GM12878 (cell line): ENCODE measurements around the gene KIF5C. TPM values are rescaled to one million over a fixed set of nuclear protein-coding genes. Genes with fewer than 3 reads are reported as not detected.

ENCODE experiments used
- ATAC-seq: fragments of 200-7000 bp; cut with Tn5 transposase; 3 replicates; pipeline ENCODE4 v1.9.1; 2020; ENCODE audit warnings: mild to moderate bottlenecking, moderate library complexity
- BruUV-seq: library from RNA; stranded (reverse); fragments of 400-500 nt; replicated peaks from 2 replicates; lab custom pipeline; 2021; lab: Mats Ljungman, UMichigan
- CTCF ChIA-PET: fragments of 300-600 bp; sonication (Branson Sonifier 250); formaldehyde crosslinking; extraction: SDS; loops from one replicate; lab custom pipeline; 2021; ENCODE audit warnings: inconsistent platforms; lab: Yijun Ruan, JAX
- POLR2A ChIA-PET: fragments of 350-600 bp; formaldehyde crosslinking; extraction: SDS; loops from one replicate; lab custom pipeline; 2021; ENCODE audit warnings: inconsistent platforms; lab: Charles Lee
- RAD21 ChIA-PET: fragments of 300-600 bp; sonication (Branson Sonifier 250); formaldehyde crosslinking; loops from one replicate; lab custom pipeline; 2023; ENCODE audit warnings: antibody characterized with exemption; ENCODE audit not compliant: unreplicated experiment; lab: Charles Lee
- SMC1A ChIA-PET: fragments of 300-600 bp; sonication (Branson Sonifier 250); formaldehyde crosslinking; loops from one replicate; lab custom pipeline; 2023; ENCODE audit not compliant: unreplicated experiment, uncharacterized antibody; lab: Charles Lee
- DNase-seq: peaks from one replicate; pipeline ENCODE4 v3.0.0-alpha.2; 2011; ENCODE audit warnings: low read depth, low spot score
- FAIRE-seq: peaks from 3 replicates; lab custom pipeline; 2011; peaks lifted over from hg19 to GRCh38; lab: Jason Lieb, UNC
- H2AFZ ChIP-seq: 2 replicates; pipeline ENCODE4 v1.6.0; 2011; ENCODE audit warnings: low read depth, low read length, control low read depth; ENCODE audit not compliant: control insufficient read depth
- H3K27ac ChIP-seq: 2 replicates; pipeline ENCODE4 v1.5.1; 2011; ENCODE audit warnings: control low read depth; ENCODE audit not compliant: control insufficient read depth, insufficient read depth
- H3K27me3 ChIP-seq, 2 experiments: replicated peaks in 1 of 2; 2 replicates each; pipeline versions ENCODE4 v1.6.0 to v1.6.1; 2011; ENCODE audit warnings: low read length in 1 of 2; ENCODE audit not compliant: control insufficient read depth in 2 of 2, insufficient read depth in 2 of 2
- H3K36me3 ChIP-seq, 2 experiments: 2 replicates each; pipeline ENCODE4 v1.5.1; 2011; ENCODE audit warnings: low read length in 1 of 2; ENCODE audit not compliant: control insufficient read depth in 2 of 2, insufficient read depth in 2 of 2
- H3K4me1 ChIP-seq: 2 replicates; pipeline ENCODE4 v1.6.1; 2011; ENCODE audit warnings: mild to moderate bottlenecking, low read length, moderate library complexity, mixed read lengths; ENCODE audit not compliant: control insufficient read depth, insufficient read depth
- H3K4me2 ChIP-seq: 2 replicates; pipeline ENCODE4 v1.6.0; 2011; ENCODE audit warnings: control low read depth; ENCODE audit not compliant: control insufficient read depth, insufficient read depth
- H3K4me3 ChIP-seq: fragments of 200-600 bp; sonication (generic); 2 replicates; pipeline ENCODE4 v1.5.1; 2016
- H3K79me2 ChIP-seq: 2 replicates; pipeline ENCODE4 v1.6.0; 2011; ENCODE audit warnings: low read length; ENCODE audit not compliant: control insufficient read depth, insufficient read depth
- H3K9ac ChIP-seq: 2 replicates; pipeline ENCODE4 v1.8.0; 2011; ENCODE audit warnings: low read length, control low read depth, mixed read lengths; ENCODE audit not compliant: control insufficient read depth, insufficient read depth
- H3K9me3 ChIP-seq: replicated peaks from 3 replicates; pipeline ENCODE4 v1.5.1; 2011; ENCODE audit warnings: mild to moderate bottlenecking, low read length; ENCODE audit not compliant: control insufficient read depth, insufficient read depth
- H4K20me1 ChIP-seq: 2 replicates; pipeline ENCODE4 v1.6.0; 2011; ENCODE audit not compliant: control insufficient read depth, insufficient read depth
- BMI1 ChIP-seq: fragments of 450-650 bp; IDR thresholded peaks from 2 replicates; pipeline ENCODE4 v1.6.1; 2016; ENCODE audit warnings: mild to moderate bottlenecking, moderate library complexity, borderline replicate concordance
- CBX5 ChIP-seq: sonication (generic); IDR thresholded peaks from 2 replicates; pipeline ENCODE4 v1.6.1; 2016; ENCODE audit warnings: low read depth, moderate library complexity, mild to moderate bottlenecking, inconsistent platforms
- EP300 ChIP-seq, 2 experiments: fragments of 150-350 bp in 1 of 2; IDR thresholded peaks; 2 replicates each; pipeline ENCODE4 v1.6.1; 2011 to 2012; ENCODE audit warnings: low read depth in 2 of 2, low read length in 2 of 2, borderline replicate concordance in 1 of 2, improper control_type of control experiment in 1 of 2, inconsistent platforms in 1 of 2; ENCODE audit not compliant: control insufficient read depth in 1 of 2
- GATAD2B ChIP-seq: fragments of 450-650 bp; conservative IDR thresholded peaks from 2 replicates; pipeline ENCODE4 v1.6.1; 2017; ENCODE audit warnings: low read depth, mild to moderate bottlenecking, moderate library complexity
- JUND ChIP-seq: IDR thresholded peaks from 2 replicates; pipeline ENCODE4 v1.6.1; 2012; ENCODE audit warnings: low read depth, mild to moderate bottlenecking, low read length, improper control_type of control experiment, moderate library complexity
- MTA2 ChIP-seq: fragments of 450-650 bp; IDR thresholded peaks from 2 replicates; pipeline ENCODE4 v1.6.1; 2016; ENCODE audit warnings: low read depth, mild to moderate bottlenecking, moderate library complexity
- PAX5 ChIP-seq: IDR thresholded peaks from 2 replicates; pipeline ENCODE4 v1.6.1; 2011; ENCODE audit warnings: low read depth, low read length, borderline replicate concordance
- SIN3A ChIP-seq: IDR thresholded peaks from 2 replicates; pipeline ENCODE4 v1.6.1; 2012; ENCODE audit warnings: low read depth, low read length, improper control_type of control experiment
- TCF3 ChIP-seq: IDR thresholded peaks from 2 replicates; pipeline ENCODE4 v1.6.1; 2012; ENCODE audit warnings: low read depth, mild to moderate bottlenecking, low read length, borderline replicate concordance; ENCODE audit not compliant: insufficient read depth
- YBX1 ChIP-seq: fragments of 450-650 bp; IDR thresholded peaks from 2 replicates; pipeline ENCODE4 v1.6.1; 2016; ENCODE audit warnings: antibody characterized with exemption
- ZNF384 ChIP-seq: IDR thresholded peaks from 2 replicates; pipeline ENCODE4 v1.6.1; 2012; ENCODE audit warnings: low read depth, mild to moderate bottlenecking, low read length, improper control_type of control experiment, borderline replicate concordance
- ZNF622 ChIP-seq: fragments of 450-650 bp; IDR thresholded peaks from 2 replicates; pipeline ENCODE4 v1.6.1; 2017; ENCODE audit warnings: mild to moderate bottlenecking, inconsistent platforms
- WGBS: methylation state at CpG from one replicate; pipeline ENCODE4 v1.1.6; 2016; ENCODE audit warnings: low lambda C conversion rate; ENCODE audit not compliant: insufficient replicate concordance, insufficient coverage; ENCODE audit errors: missing lambda C conversion rate; 5-methylcytosine and 5-hydroxymethylcytosine counted together
- in situ Hi-C: fragments of 300-500 bp; cut with MboI; formaldehyde crosslinking; loops from 9 replicates; pipeline ENCODE4 v1.14.3; 2018; ENCODE audit warnings: mixed read lengths
- intact Hi-C: fragments of 100-400 bp; cut with micrococcal nuclease; formaldehyde crosslinking; loops from one replicate; pipeline ENCODE4 v1.14.2; 2022; ENCODE audit not compliant: unreplicated experiment
- polyA plus RNA-seq, 11 experiments: library from polyadenylated mRNA; depleted of rRNA in 4 of 11; unstranded in 6 of 11; stranded (reverse) in 5 of 11; fragments of >200 nt; fragmentation: Nextera tagmentation in 4 of 11; fragmentation: Illumina TruSeq in 1 of 11; extraction: Ambion mirVana in 4 of 11; extraction: Trizol in 1 of 11; gene quantifications; 1 replicate in 1 of 11; 2 replicates in 10 of 11; pipeline versions ENCODE4 v1.2.1 to v1.2.3, GENCODE V29; 2011 to 2016; ENCODE audit warnings: inconsistent platforms in 2 of 11, missing spikeins in 2 of 11, low read depth in 1 of 11
- total RNA-seq, 4 experiments: library from RNA; depleted of rRNA in 3 of 4; stranded (reverse); fragments of >200 nt in 3 of 4; fragmentation: Illumina TruSeq in 1 of 4; extraction: Trizol in 1 of 4; gene quantifications; 2 replicates each; pipeline versions ENCODE4 v1.2.1 to v1.2.3, GENCODE V29; 2013 to 2021
- TF ChIP-seq, protein P1 (sequence below): fragments of 450-650 bp; IDR thresholded peaks from 2 replicates; pipeline ENCODE4 v1.6.1; 2016; ENCODE audit warnings: mild to moderate bottlenecking
- TF ChIP-seq, protein P2 (sequence below): IDR thresholded peaks from 2 replicates; pipeline ENCODE4 v1.6.1; 2011; ENCODE audit warnings: borderline replicate concordance, low read depth, mild to moderate bottlenecking, moderate library complexity, low read length; ENCODE audit not compliant: insufficient read depth, poor library complexity, severe bottlenecking

KIF5C gene
- total and polyA plus RNA-seq, 10 of the 15 experiments (the other 5 are each of a cell fraction or from before 2014, with no cell fraction given) = 0.08 to 0.49 (median 0.24) TPM

DNA sequence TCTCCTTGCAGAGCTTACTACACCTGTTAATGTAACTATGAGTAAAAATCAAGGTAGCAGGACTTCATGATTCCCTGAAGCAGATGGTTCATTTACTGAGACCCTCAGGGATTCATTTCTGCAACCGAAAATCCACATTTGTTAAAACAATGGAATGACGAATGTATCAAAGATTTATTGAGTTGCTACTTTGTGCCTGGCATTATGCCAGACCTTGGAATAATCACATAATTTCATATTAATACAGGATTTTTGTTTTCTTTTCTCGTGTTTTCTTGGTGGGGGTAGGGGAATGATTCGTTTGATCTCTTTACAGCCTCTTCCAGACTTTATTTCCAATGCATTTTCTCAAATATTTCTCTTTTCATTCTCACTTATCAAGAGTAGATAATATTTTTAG lies 8.9 kb upstream of the KIF5C start:
- no TSS peak for BruUV-seq
- intact Hi-C loops (no loop called here), in situ Hi-C loops (no loop called here)
- ATAC-seq (no peak), DNase-seq (no peak), FAIRE-seq (no peak)
- Histone ChIP-seq H3K4me2 (no peak overlapping the region), H3K79me2 (no peaks in the 10 kb centered on the region), H3K4me3 (no peak overlapping the region), H3K9me3 (no peaks in the 10 kb centered on the region), H3K27ac (no peak overlapping the region), H3K36me3 (no peaks in the 10 kb centered on the region), H3K4me1 (no peaks in the 10 kb centered on the region), H2AFZ (no peak overlapping the region), H3K27me3 (0 out of 4 replicates have a peak, but pooled peaks cover 0 to 2% of the 10 kb centered on the region in 2 experiments), H4K20me1 (no peaks in the 10 kb centered on the region), H3K9ac (no peak overlapping the region)
- ChIA-PET CTCF (no interaction called here), SMC1A (no interaction called here), RAD21 (no interaction called here), POLR2A (no interaction called here)
- no peak for TF ChIP-seq YBX1
- TF ChIP-seq ZNF384 = no peak
- 43% methylated on average over 4 of the region's 4 CpGs for WGBS

DNA sequence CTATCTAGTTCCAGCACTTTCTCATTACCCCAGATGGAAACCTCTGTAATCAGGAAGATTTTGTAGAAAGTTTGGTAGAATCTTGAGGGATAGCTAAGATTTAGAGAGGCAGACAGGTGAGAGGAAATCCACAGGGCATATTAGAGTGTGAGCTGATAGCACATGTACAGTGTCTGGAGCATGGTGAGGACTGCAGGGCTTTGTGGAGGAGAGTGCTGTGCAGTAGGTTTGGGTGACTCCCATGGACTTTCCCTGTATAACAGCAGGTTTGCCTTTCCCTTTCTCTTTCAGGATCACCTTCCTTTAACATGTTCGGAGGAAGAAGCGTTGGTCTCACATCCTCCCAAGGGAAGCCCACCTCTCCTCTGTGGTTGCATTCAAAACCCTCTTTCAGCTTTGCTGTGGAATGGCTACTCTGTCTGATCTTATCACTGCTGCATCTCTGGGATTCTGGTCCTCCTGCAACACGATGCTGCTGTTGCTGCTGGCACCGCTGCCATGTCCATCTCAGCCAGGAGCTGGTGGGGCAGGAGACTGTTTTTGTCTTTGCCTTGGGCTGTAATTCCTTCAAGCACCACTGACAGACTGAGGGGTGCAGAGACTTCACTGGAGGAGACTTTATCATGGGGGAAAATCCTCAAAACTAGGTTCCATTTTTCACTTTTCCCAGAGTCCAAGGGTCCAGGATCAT lies 7.8 kb upstream of the KIF5C start:
- ATAC-seq = no peak
- intact Hi-C loops = no loop called here
- Histone ChIP-seq H3K9ac (no peak overlapping the region), H4K20me1 (no peaks in the 10 kb centered on the region), H3K4me2 (no peak overlapping the region), H3K36me3 (no peaks in the 10 kb centered on the region), H3K27me3 (0 out of 4 replicates have a peak, but pooled peaks cover 0 to 2% of the 10 kb centered on the region in 2 experiments), H3K4me3 (no peak overlapping the region), H3K79me2 (no peaks in the 10 kb centered on the region), H3K4me1 (no peaks in the 10 kb centered on the region), H3K9me3 (no peaks in the 10 kb centered on the region), H2AFZ (no peak overlapping the region), H3K27ac (no peak overlapping the region)
- ChIA-PET POLR2A (interaction anchor here (0.5 kb wide), 1 partner anchor 12 kb away, joined by 6 read pairs; no protein-coding TSS in a partner anchor), SMC1A (interaction anchor here (1.3 kb wide), 1 partner anchor 10 kb away, joined by 3 read pairs; no protein-coding TSS in a partner anchor), RAD21 (no interaction called here), CTCF (no interaction called here)
- BruUV-seq = no TSS peak
- WGBS = 15% methylated on average over 4 of the region's 4 CpGs
- FAIRE-seq = no peak
- in situ Hi-C loops = no loop called here
- TF ChIP-seq PAX5 (no peak), MTA2 (no peak), CBX5 (no peak), JUND (no peak), GATAD2B (no peak), TCF3 (no peak), BMI1 (no peak), SIN3A (no peak), ZNF622 (no peak), EP300 (IDR thresholded peaks at IDR 0.05; ENCODE audit: borderline replicate concordance in 1 of 2, control insufficient read depth in 1 of 2, low read depth in 2 of 2, low read length in 2 of 2) (no peak)
- TF ChIP-seq, protein P1, sequence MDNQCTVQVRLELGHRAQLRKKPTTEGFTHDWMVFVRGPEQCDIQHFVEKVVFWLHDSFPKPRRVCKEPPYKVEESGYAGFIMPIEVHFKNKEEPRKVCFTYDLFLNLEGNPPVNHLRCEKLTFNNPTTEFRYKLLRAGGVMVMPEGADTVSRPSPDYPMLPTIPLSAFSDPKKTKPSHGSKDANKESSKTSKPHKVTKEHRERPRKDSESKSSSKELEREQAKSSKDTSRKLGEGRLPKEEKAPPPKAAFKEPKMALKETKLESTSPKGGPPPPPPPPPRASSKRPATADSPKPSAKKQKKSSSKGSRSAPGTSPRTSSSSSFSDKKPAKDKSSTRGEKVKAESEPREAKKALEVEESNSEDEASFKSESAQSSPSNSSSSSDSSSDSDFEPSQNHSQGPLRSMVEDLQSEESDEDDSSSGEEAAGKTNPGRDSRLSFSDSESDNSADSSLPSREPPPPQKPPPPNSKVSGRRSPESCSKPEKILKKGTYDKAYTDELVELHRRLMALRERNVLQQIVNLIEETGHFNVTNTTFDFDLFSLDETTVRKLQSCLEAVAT = no peak
- TF ChIP-seq, protein P2, sequence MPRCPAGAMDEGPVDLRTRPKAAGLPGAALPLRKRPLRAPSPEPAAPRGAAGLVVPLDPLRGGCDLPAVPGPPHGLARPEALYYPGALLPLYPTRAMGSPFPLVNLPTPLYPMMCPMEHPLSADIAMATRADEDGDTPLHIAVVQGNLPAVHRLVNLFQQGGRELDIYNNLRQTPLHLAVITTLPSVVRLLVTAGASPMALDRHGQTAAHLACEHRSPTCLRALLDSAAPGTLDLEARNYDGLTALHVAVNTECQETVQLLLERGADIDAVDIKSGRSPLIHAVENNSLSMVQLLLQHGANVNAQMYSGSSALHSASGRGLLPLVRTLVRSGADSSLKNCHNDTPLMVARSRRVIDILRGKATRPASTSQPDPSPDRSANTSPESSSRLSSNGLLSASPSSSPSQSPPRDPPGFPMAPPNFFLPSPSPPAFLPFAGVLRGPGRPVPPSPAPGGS = no peak
- no peak for DNase-seq
